PC-9 (cell line): Measurements from ENCODE around the gene ARSG. TPM values are rescaled to one million over a fixed set of nuclear protein-coding genes. Genes with fewer than 3 reads are reported as not detected.
"Not testable (repeated sequence)": the region's sequence is repeated elsewhere in the genome, so short reads cannot be mapped to it uniquely, and the experiment has no call there.

Experiments
- BruUV-seq: library from RNA; stranded (reverse); fragments of 400-500 nt; replicated peaks from 2 replicates; lab custom pipeline; 2021; lab: Mats Ljungman, UMichigan
- CTCF ChIA-PET: fragments of 300-600 bp; sonication (Branson Sonifier 250); formaldehyde crosslinking; loops from one replicate; lab custom pipeline; 2022; ENCODE audit warnings: antibody characterized with exemption; lab: Charles Lee
- POLR2A ChIA-PET: fragments of 300-600 bp; sonication (Branson Sonifier 250); formaldehyde crosslinking; loops from one replicate; lab custom pipeline; 2022; ENCODE audit warnings: antibody characterized with exemption; ENCODE audit not compliant: unreplicated experiment; lab: Charles Lee
- DNase-seq, 2 experiments: peaks; one replicate each; pipeline versions ENCODE4 v3.0.0 to v3.0.0-alpha.2; 2015 to 2022; ENCODE audit warnings: mixed read lengths in 1 of 2
- H2AFZ ChIP-seq: fragments of 200-600 bp; sonication (generic); 2 replicates; pipeline ENCODE4 v1.8.1; 2017; ENCODE audit warnings: antibody characterized with exemption
- H3F3A ChIP-seq: fragments of 200-600 bp; sonication (generic); 2 replicates; pipeline ENCODE4 v1.8.1; 2017; ENCODE audit warnings: antibody characterized with exemption, mild to moderate bottlenecking, low read depth; ENCODE audit not compliant: insufficient read depth
- H3K27ac ChIP-seq: fragments of 200-600 bp; sonication (generic); 2 replicates; pipeline ENCODE4 v1.6.1; 2016; ENCODE audit warnings: mixed run types
- H3K27me3 ChIP-seq: fragments of 200-600 bp; sonication (generic); 2 replicates; pipeline ENCODE4 v1.6.1; 2016; ENCODE audit warnings: low read depth, mixed run types; ENCODE audit not compliant: insufficient read depth
- H3K36me3 ChIP-seq: fragments of 200-600 bp; sonication (generic); 2 replicates; pipeline ENCODE4 v1.6.1; 2016; ENCODE audit warnings: low read depth, mixed run types
- H3K4me1 ChIP-seq: fragments of 200-600 bp; sonication (generic); replicated peaks from 2 replicates; pipeline ENCODE4 v1.6.1; 2016; ENCODE audit warnings: mixed run types; ENCODE audit not compliant: insufficient read depth
- H3K4me2 ChIP-seq: fragments of 200-600 bp; sonication (generic); 2 replicates; pipeline ENCODE4 v1.6.1; 2017; ENCODE audit warnings: mixed run types
- H3K4me3 ChIP-seq: fragments of 200-600 bp; sonication (generic); 2 replicates; pipeline ENCODE4 v1.6.1; 2016; ENCODE audit warnings: mixed run types
- H3K79me2 ChIP-seq: fragments of 200-600 bp; sonication (generic); 2 replicates; pipeline ENCODE4 v1.6.1; 2017; ENCODE audit warnings: low read depth, mixed run types
- H3K9me2 ChIP-seq: fragments of 200-600 bp; sonication (generic); 2 replicates; pipeline ENCODE4 v1.8.1; 2017; ENCODE audit warnings: mild to moderate bottlenecking; ENCODE audit not compliant: insufficient read depth
- H3K9me3 ChIP-seq: fragments of 200-600 bp; sonication (generic); 2 replicates; pipeline ENCODE4 v1.8.1; 2016; ENCODE audit warnings: low read depth; ENCODE audit not compliant: insufficient read depth
- H4K20me1 ChIP-seq: fragments of 200-600 bp; sonication (generic); 2 replicates; pipeline ENCODE4 v1.8.1; 2017; ENCODE audit not compliant: insufficient read depth
- EZH2 ChIP-seq: fragments of 200-600 bp; sonication (generic); IDR thresholded peaks from 2 replicates; pipeline ENCODE4 v1.8.0; 2017; ENCODE audit warnings: antibody characterized with exemption, low read depth
- intact Hi-C: fragments of 100-400 bp; cut with micrococcal nuclease; formaldehyde crosslinking; loops from one replicate; pipeline ENCODE4 v1.10.0; 2022; ENCODE audit not compliant: unreplicated experiment
- total RNA-seq: library from RNA; stranded (reverse); gene quantifications from 2 replicates; pipeline ENCODE4 v1.2.3, GENCODE V29; 2021
- TF ChIP-seq, protein P1 (sequence below): fragments of 200-600 bp; sonication (generic); conservative IDR thresholded peaks from 2 replicates; pipeline ENCODE4 v1.6.1; 2017; ENCODE audit warnings: mixed run types, antibody characterized with exemption, mild to moderate bottlenecking, moderate library complexity

The ARSG gene
- total RNA-seq, 1 experiment from 2014 or later = 4.0 TPM

DNA sequence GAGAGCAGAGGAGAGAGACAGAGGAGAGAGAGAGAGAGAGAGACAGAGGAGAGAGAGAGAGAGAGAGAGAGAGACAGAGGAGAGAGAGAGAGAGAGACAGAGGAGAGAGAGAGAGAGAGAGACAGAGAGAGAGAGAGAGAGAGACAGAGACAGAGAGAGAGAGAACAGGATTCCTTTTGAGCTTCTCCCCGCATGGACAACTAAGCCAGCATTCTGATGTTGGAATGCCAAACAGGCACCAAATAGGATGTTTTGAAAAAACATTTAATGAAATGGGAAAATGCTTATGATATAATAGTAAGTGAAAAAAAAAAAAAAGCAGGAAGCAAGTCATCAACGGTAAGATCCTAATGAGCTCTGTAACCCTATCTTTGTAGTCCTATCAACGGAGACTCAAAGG, 60.7 kb downstream of the ARSG start:
- peaks cover 41% of the 10 kb centered on the region for H3K4me1 ChIP-seq
- no peak overlapping the region for H2AFZ ChIP-seq
- no TSS peak for BruUV-seq
- no peaks in the 10 kb centered on the region for H3K36me3 ChIP-seq
- CTCF ChIA-PET = interaction anchor here (0.7 to 0.9 kb wide), 2 partner anchors 42 to 147 kb away, joined by 8 read pairs; no protein-coding TSS in a partner anchor
- DNase-seq = no peak
- H4K20me1 ChIP-seq = no peaks in the 10 kb centered on the region
- no peaks in the 10 kb centered on the region for H3K79me2 ChIP-seq
- no peaks in the 10 kb centered on the region for H3K27me3 ChIP-seq
- peaks cover 37% of the 10 kb centered on the region for H3F3A ChIP-seq
- intact Hi-C loops = loop anchor here (2.0 to 10.0 kb wide), 2 partner anchors 23 to 57 kb away; partner anchors contain the start of genes ARSG and SLC16A6
- H3K9me2 ChIP-seq = no peaks in the 10 kb centered on the region
- TF ChIP-seq, protein P1, sequence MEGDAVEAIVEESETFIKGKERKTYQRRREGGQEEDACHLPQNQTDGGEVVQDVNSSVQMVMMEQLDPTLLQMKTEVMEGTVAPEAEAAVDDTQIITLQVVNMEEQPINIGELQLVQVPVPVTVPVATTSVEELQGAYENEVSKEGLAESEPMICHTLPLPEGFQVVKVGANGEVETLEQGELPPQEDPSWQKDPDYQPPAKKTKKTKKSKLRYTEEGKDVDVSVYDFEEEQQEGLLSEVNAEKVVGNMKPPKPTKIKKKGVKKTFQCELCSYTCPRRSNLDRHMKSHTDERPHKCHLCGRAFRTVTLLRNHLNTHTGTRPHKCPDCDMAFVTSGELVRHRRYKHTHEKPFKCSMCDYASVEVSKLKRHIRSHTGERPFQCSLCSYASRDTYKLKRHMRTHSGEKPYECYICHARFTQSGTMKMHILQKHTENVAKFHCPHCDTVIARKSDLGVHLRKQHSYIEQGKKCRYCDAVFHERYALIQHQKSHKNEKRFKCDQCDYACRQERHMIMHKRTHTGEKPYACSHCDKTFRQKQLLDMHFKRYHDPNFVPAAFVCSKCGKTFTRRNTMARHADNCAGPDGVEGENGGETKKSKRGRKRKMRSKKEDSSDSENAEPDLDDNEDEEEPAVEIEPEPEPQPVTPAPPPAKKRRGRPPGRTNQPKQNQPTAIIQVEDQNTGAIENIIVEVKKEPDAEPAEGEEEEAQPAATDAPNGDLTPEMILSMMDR = no peak
- no peak for TF ChIP-seq EZH2
- no peaks in the 10 kb centered on the region for H3K9me3 ChIP-seq
- POLR2A ChIA-PET = no interaction called here
- H3K4me3 ChIP-seq = no peak overlapping the region
- peak overlapping the region; percentile 97 for H3K27ac ChIP-seq
- H3K4me2 ChIP-seq = peak overlapping the region; percentile 75

DNA sequence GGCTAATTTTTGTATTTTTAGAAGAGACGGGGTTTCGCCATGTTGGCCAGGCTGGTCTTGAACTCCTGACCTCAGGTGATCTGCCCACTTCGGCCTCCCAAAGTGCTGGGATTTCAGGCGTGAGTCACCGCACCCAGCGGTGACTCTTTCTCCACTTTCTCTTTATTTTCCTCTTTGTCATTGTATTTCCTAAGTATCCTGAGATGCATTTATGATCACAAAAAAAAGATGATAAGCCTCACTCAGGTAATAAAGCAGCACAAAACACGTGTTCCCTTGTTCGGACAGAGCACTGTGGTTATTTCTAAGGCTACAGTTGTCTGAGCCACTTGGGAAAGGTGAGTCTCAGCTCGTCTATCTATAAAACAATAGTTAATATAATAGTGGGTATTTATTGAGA, 61.4 kb downstream of the ARSG start:
- H3K9me3 ChIP-seq, POLR2A ChIA-PET, H3K27me3 ChIP-seq, H3K79me2 ChIP-seq, H3K36me3 ChIP-seq, BruUV-seq, H4K20me1 ChIP-seq, H2AFZ ChIP-seq, H3K9me2 ChIP-seq: not testable (repeated sequence)
- peak overlapping the region; percentile 75 for H3K4me2 ChIP-seq
- intact Hi-C loops = loop anchor here (2.0 to 10.0 kb wide), 2 partner anchors 24 to 58 kb away; partner anchors contain the start of genes ARSG and SLC16A6
- peaks cover 37% of the 10 kb centered on the region for H3F3A ChIP-seq
- H3K27ac ChIP-seq = peak overlapping the region; percentile 97
- 0 out of 2 replicates have a peak overlapping the region, but pooled peaks have one; percentile 4 for H3K4me3 ChIP-seq
- peak in 1 of 2 experiments; percentile 12 for DNase-seq
- H3K4me1 ChIP-seq = peaks cover 41% of the 10 kb centered on the region
- CTCF ChIA-PET = interaction anchor here (0.7 to 0.9 kb wide), 3 partner anchors 43 to 148 kb away, joined by 3 to 8 read pairs (median 8); no protein-coding TSS in a partner anchor

DNA sequence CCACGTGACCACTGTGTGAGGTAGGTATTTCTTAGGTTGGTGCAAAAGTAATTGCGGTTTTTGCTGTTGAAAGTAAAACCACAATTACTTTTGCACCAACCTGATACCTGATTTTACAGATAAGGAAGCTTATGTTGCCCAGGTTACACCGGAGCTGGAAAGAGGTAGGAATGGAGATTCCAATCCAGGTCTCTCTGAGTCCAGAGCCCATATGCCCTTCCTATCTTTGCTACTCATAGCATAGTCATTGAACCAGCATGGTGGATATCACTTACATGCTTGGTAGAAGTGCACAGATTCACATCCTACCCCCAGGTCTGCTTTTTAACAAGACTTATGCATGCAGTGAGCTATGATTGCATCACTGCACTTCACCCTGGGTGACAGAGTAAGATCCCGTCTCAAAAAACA, 61.8 kb downstream of the ARSG start:
- peaks cover 37% of the 10 kb centered on the region for H3F3A ChIP-seq
- ChIA-PET CTCF (interaction anchor here (0.6 to 0.7 kb wide), 4 partner anchors 55 to 966 kb away, joined by 3 to 16 read pairs (median 9); no protein-coding TSS in a partner anchor), POLR2A (interaction anchor here (0.6 kb wide), 1 partner anchor 88 kb away, joined by 39 read pairs; no protein-coding TSS in a partner anchor)
- no peaks in the 10 kb centered on the region for H3K27me3 ChIP-seq
- H3K36me3 ChIP-seq = no peaks in the 10 kb centered on the region
- H3K27ac ChIP-seq = peak overlapping the region; percentile 97
- DNase-seq = peak; percentile 21 to 93
- H3K4me3 ChIP-seq = 0 out of 2 replicates have a peak overlapping the region, but pooled peaks have one; percentile 4
- H3K79me2 ChIP-seq = no peaks in the 10 kb centered on the region
- H3K9me2 ChIP-seq = no peaks in the 10 kb centered on the region
- intact Hi-C loops = loop anchor here (2.0 to 10.0 kb wide), 2 partner anchors 24 to 58 kb away; partner anchors contain the start of genes ARSG and SLC16A6
- TF ChIP-seq, protein P1 = no peak
- no peak for TF ChIP-seq EZH2
- peaks cover 41% of the 10 kb centered on the region for H3K4me1 ChIP-seq
- H4K20me1 ChIP-seq = no peaks in the 10 kb centered on the region
- no peak overlapping the region for H2AFZ ChIP-seq
- H3K9me3 ChIP-seq = no peaks in the 10 kb centered on the region
- H3K4me2 ChIP-seq = peak overlapping the region; percentile 75
- no TSS peak for BruUV-seq

DNA sequence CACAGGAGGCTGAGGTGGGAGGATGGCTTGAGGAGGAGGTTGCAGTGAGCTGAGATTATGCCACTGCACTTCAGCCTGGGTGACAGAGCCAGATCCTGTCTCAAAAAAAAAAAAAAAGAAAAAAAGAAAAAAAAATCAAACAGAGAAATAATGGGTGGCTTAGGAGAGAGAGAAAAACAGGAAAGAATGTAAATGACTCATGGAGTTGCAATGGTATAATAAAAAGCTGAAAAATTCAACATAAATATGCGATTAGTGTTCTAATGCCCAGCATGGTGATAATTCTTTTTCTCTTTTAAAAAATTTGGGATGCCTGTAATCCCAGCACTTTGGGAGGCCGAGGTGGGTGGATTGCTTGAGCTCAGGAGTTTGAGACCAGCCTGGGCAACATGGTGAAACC, 63.0 kb downstream of the ARSG start:
- DNase-seq = peak in 1 of 2 experiments; percentile 84

DNA sequence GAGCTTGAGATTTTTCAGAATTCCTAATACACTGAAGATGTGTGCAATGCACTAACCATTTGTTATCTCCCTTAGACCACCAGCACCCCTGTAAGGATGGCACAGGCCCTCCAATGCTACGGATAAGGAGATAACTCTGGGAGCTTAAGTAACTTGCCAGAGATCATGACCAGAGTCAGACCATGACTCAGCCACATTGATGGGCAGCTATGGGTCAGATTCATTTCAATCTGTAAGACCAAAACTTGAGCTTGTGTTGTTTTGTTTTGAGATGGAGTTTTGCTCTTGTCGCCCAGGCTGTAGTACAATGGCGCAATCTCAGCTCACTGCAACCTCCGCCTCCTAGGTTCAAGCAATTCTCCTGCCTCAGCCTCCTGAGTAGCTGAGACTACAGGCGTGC, 63.8 kb downstream of the ARSG start:
- H4K20me1 ChIP-seq, H3K4me3 ChIP-seq, BruUV-seq, H3K9me3 ChIP-seq, H3K79me2 ChIP-seq, H3K27me3 ChIP-seq, H2AFZ ChIP-seq, H3K36me3 ChIP-seq, H3K9me2 ChIP-seq: not testable (repeated sequence)
- POLR2A ChIA-PET = interaction anchor here (0.5 to 1.5 kb wide), 2 partner anchors 43 to 108 kb away, joined by 3 to 24 read pairs; no protein-coding TSS in a partner anchor
- peak in 1 of 2 experiments; percentile 66 for DNase-seq
- Histone ChIP-seq H3K27ac (peak overlapping the region; percentile 97), H3K4me2 (peak overlapping the region; percentile 38), H3F3A (peaks cover 37% of the 10 kb centered on the region), H3K4me1 (peaks cover 41% of the 10 kb centered on the region)
- intact Hi-C loops = loop anchor here (2.0 to 10.0 kb wide), 2 partner anchors 24 to 60 kb away; partner anchors contain the start of genes ARSG and SLC16A6
- CTCF ChIA-PET = interaction anchor here (0.6 to 1.8 kb wide), 3 partner anchors 44 to 166 kb away, joined by 4 to 8 read pairs (median 5); no protein-coding TSS in a partner anchor

More for the DNA sequence above, 63.0 kb downstream of the ARSG start:
- intact Hi-C loops = loop anchor here (1.0 to 10.0 kb wide), 3 partner anchors 24 to 60 kb away; partner anchors contain the start of genes ARSG and SLC16A6
- not testable (repeated sequence) for H3K9me3 ChIP-seq, H3K9me2 ChIP-seq, BruUV-seq, H3K79me2 ChIP-seq, H3K27me3 ChIP-seq, H4K20me1 ChIP-seq, H3K36me3 ChIP-seq, H3K4me3 ChIP-seq
- Histone ChIP-seq H3K27ac (peak overlapping the region; percentile 97), H2AFZ (0 out of 2 replicates have a peak overlapping the region, but pooled peaks have one; percentile 23), H3K4me2 (peak overlapping the region; percentile 38), H3F3A (peaks cover 37% of the 10 kb centered on the region), H3K4me1 (peaks cover 41% of the 10 kb centered on the region)
- POLR2A ChIA-PET = interaction anchor here (0.7 to 1.5 kb wide), 2 partner anchors 30 to 44 kb away, joined by 4 to 24 read pairs; no protein-coding TSS in a partner anchor
- CTCF ChIA-PET = interaction anchor here (1.2 to 1.8 kb wide), 2 partner anchors 45 to 104 kb away, joined by 4 to 8 read pairs; no protein-coding TSS in a partner anchor
